Fibroblast of pulmonary artery (primary cell): ENCODE data around the gene GLCE.

ENCODE experiments used
- DNase-seq: peaks from one replicate; pipeline ENCODE4 v3.0.0-alpha.2; 2010; ENCODE audit warnings: low read depth
- H3K4me3 ChIP-seq: replicated peaks from 2 replicates; pipeline ENCODE4 v1.5.1; 2011; ENCODE audit warnings: low read depth, mild to moderate bottlenecking, control low read depth, low read length, moderate library complexity
- TF ChIP-seq, protein P1 (sequence below): IDR thresholded peaks from 2 replicates; pipeline ENCODE4 v1.5.1; 2011; ENCODE audit warnings: mild to moderate bottlenecking, control low read depth, low read length, inconsistent platforms; ENCODE audit errors: missing control alignments

Gene GLCE

DNA sequence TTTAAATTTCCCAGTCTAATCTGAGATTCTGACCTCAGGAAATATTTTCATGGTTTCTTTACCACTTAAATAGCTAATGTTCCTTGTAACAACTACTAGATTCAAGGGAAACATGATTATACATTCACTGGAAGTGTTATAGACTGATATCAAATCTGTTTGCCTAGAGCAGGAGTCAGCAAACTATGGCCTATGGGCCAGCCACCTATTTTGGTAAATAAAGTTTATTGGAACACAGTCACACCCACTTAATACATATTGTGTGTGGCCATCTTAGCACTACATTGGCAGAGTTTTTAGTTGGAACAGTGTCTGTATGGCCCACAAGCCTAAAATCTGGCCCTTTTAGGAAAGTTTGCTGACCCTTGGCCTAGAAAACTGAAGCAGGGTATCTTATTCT lies 50.1 kb downstream of the GLCE start:
- H3K4me3 ChIP-seq: no peak overlapping the region
- DNase-seq: no peak
- TF ChIP-seq, protein P1, sequence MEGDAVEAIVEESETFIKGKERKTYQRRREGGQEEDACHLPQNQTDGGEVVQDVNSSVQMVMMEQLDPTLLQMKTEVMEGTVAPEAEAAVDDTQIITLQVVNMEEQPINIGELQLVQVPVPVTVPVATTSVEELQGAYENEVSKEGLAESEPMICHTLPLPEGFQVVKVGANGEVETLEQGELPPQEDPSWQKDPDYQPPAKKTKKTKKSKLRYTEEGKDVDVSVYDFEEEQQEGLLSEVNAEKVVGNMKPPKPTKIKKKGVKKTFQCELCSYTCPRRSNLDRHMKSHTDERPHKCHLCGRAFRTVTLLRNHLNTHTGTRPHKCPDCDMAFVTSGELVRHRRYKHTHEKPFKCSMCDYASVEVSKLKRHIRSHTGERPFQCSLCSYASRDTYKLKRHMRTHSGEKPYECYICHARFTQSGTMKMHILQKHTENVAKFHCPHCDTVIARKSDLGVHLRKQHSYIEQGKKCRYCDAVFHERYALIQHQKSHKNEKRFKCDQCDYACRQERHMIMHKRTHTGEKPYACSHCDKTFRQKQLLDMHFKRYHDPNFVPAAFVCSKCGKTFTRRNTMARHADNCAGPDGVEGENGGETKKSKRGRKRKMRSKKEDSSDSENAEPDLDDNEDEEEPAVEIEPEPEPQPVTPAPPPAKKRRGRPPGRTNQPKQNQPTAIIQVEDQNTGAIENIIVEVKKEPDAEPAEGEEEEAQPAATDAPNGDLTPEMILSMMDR: no peak

DNA sequence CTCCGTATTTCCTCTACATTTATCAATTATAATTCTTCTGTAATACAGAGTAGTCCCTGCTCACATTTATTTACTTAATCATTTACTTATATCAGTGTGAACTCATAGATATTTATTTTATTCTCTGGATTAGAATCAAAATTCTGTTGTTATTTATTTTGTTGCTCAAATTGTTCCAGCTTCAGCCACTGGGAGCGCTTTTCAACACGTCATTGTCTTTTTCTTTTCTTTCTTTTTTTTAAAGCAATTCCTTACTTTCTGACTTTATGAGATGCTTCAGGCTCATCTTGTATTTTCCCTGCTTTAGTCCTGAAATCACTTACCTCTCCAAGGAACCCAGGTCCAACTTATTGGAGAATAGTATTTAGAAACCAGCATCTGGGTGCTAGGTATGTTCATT lies 53.4 kb downstream of the GLCE start:
- TF ChIP-seq, protein P1: peak; percentile 12
- DNase-seq: no peak
- no peak overlapping the region for H3K4me3 ChIP-seq

DNA sequence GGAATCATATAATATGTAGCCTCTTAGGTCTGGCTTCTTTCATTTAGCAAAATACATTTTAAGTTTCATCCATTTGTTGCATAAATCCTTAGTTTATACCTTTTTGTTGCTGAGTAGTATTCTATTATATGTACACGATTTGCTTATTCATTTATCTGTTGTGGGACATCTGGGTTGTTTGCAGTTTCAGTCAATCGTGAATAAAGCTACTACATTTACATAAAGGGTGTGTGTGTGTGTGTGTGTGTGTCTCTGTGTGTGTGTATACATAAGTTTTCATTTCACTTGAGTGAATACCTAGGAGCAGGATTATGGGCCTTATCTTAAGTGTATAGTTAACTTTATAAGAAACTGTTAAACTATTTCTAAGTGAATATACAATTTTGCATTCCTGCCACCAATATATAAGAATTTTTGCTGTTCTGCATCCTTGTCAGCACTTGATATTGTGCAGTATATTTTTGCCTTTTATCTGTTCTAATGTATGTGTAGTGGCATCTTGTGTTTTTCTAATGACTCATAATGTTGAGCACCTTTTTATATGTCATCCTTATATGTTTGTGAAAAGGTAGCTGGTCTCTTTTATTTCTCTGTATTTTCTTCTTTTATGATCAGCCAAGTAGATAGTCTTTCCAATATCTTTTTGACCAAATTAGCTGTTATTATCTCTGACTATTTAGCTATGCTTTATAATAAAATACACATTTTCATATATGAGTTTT lies 55.0 kb downstream of the GLCE start:
- DNase-seq: no peak
- TF ChIP-seq, protein P1: no peak
- H3K4me3 ChIP-seq: no peak overlapping the region

DNA sequence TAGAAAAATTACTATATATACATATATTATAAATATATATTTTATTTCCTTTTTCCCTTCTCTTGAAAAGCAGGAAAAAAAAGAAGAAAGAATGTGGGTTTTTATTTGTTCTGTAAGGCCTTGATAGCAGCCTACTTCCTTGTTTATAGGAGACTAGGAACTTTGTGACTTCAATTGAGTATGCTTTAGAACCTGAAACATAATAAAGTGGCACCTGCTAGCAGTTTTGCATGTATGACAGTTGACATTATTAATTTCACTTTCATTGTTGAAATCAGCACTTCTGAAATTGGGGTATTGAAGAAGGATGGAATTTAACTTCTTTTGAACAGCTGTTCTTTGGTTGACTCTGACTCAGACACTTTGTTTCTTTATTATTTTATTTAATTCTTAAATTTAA lies 56.9 kb downstream of the GLCE start:
- no peak overlapping the region for H3K4me3 ChIP-seq
- TF ChIP-seq, protein P1: no peak
- no peak for DNase-seq

DNA sequence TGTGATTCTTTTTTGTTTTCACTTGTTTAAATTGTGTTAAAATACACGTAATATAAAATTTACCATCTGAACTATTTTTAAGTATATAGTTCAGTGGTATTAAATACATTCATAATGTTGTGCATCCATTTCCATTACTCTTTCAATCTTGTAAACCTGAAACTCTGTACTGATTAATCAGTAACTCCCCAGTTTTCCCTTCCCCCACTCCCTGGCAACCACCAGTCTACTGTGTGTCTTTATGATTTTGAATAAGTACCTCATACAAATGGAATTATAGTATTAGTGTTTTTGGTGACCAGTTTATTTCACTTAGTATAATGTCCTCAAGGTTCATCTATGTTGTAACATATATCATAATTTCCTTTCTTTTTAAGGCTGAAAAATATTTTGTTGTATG lies 59.3 kb downstream of the GLCE start:
- TF ChIP-seq, protein P1: no peak
- no peak for DNase-seq
- no peak overlapping the region for H3K4me3 ChIP-seq

DNA sequence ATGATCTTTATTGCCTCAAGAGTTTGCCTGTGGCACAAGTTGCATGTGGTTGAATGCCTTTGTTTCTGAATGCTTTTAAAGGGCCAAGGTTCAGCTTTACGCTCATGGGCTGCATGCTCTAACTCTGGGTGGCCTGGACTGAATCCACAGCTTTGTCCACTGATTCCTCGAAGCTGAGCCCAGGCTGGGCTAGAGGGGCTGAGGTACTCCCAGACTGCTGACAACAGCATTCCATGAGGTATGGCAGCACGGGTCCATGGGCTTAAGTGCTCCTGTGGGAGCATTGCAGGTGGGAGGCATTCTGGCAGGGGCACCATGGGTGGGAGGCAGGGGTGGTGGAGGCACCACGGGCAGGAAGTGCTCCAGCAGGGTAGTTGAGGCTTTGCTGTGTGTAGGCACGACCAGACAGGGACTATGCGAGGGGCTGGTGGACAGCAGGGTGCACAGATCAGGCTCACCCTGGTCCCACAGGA lies 61.6 kb downstream of the GLCE start:
- DNase-seq: no peak
- no peak overlapping the region for H3K4me3 ChIP-seq
- TF ChIP-seq, protein P1: no peak
